Ishikawa (cell line): Measurements from ENCODE around the gene PLVAP.

Source experiments
- CREB1 ChIP-seq: IDR thresholded peaks from 2 replicates; pipeline ENCODE4 v1.6.1; 2012; ENCODE audit warnings: low read depth
- EP300 ChIP-seq: IDR thresholded peaks from 2 replicates; pipeline ENCODE4 v1.6.1; 2012; ENCODE audit warnings: borderline replicate concordance
- YY1 ChIP-seq: IDR thresholded peaks from 2 replicates; pipeline ENCODE4 v1.6.1; 2012; ENCODE audit warnings: low read depth

- TF ChIP-seq CREB1 = no peak
- no peak for TF ChIP-seq EP300
- TF ChIP-seq YY1 = no peak
Measured at GRCh38 chr19:17365361-17365760, 11.8 kb downstream of the PLVAP start.
